CD4-positive, alpha-beta T cell treated with Interleukin-17A for 4 hours (primary cell): ENCODE data around the gene ASTN1.
A peak's percentile ranks its signal among the peaks of the same experiment; 100 is the strongest.

Experiments
- DNase-seq: peaks from one replicate; pipeline ENCODE4 v3.0.0-alpha.2; 2020; ENCODE audit warnings: mixed read lengths

The ASTN1 gene

DNA sequence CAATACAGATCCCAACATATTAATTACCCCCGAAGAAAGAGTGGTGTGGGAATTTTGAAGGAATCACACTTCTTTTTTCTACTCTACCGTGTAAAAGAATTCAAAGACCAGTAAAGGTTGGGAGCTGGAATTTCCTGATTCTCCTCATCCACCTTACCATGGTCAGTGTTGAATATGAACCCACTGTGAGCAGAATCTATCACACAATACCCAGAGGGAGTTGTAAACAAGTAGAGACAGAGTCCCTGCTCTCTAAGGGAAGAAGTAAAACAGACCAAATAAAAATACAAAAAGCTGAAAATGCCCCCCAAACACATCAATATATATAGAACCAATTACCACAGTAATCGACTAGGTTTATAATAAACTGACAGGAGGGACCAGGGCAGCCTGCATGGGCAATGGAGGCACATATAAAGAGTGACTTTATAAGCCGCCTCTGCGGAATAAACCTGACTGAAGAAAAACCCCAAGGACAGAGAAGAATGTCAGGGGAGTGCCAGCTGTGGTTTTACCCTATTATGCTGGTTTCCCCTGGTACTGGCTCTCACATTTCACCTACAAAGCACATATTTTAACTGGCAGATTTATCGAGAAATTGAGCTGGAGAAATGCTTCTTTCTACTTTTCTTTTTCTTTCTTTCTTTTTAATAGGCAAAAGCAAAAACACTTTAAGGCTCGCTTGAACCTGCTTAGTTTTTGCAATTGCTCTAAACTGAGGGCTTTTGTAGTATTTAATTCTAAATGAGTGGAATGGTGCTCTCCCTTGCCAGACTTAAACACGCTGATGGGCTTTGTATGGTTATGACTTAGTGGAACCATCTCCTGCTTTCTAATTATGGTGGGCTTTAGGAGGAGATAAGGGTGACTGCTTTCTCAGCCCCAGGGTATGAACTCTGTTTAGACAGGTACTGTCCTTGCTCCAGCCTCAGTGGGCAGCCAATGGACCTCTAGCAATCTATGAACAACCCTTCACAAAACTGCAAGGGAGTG, 244.8 kb downstream of the ASTN1 start:
- no peak for DNase-seq

DNA sequence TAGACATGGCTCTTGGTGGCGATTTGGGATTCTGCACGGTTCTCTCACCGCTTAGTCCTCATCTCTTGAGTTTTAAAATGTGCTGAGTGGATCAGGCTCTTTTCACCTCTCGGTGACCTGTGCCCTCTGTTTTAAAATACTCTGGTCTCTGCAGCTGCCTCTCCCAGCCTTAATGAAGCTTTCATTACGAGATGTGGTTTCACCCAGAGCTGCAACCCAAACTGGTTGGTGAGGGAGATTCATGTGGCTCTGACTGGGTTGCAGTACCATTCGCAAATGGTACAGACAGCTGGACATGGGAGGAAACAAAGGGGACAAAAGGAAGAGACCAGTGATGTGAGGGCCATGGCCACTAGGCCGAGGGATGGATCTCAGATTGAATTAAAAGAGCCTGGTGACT, 258.9 kb downstream of the ASTN1 start:
- no peak for DNase-seq

DNA sequence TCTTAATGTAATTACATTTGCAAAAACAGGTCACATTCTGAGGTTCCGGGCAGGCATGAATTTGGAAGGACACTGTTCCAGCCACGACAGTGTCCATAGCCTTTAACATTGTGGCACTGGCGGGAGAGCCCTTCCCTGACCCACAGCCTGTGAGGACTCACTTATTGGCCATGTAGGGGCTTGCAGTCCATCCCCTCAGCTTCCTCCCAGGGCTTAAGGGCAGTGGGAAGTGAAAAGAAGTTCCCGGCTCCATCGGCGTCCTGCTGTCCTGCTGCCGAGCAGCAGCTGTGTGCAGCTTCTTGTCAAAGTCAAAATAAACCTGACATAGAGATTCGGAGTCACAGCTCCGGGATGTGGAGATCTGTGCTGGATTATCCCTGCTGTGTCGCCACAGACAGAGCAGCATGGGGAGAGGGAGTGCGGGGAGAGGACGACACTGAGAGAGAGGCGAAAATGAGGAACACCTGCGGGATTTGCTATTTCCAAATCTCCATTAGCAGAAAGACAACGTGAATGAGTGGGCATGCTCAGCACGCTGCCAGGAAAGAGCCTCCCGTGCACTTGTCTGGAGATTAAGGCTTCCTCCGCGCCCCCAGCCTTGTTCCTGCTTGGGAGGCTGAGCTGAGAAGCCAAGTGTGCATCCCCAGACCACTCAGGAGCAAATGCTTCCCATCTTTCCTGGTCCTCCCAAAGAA, 260.3 kb downstream of the ASTN1 start:
- DNase-seq, result no peak

DNA sequence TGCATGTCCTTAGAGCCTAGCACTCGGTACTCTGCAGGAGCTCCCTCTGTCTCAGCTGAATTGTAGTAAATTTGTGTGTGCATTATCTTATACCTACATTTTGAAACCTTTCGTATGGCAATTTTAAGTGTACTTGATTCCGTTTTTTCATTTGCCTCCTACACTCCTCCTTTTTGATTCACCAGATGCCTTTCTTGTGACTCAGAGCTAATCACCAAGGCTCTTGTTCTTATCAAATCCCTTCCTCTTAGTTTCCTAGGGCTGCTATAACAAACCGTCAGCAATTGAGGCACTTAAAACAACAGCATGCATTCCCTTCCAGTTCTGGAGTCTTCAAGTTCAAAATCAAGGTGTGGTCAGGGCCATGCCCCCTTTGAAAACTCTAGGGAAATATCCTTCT, 261.0 kb downstream of the ASTN1 start:
- DNase-seq, result no peak

DNA sequence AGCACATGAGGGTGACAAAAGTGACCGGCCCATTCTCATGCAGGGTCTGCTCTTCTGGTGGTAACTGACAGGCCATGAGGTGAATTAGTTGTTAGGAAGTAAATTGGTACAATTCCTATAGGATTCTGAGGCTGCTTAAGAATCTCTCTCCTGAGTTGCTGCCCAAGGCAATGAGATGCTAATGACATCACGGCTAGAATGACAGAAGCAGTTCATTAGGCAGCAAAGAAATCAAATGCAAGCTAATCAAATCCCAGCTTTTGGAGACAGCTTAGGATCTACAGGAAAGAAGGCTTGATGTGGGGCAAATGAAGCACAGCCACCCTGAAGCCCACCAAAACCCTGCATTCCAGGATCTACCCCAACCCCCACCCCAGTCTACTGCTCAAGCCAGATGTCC, 265.2 kb downstream of the ASTN1 start:
- no peak for DNase-seq

DNA sequence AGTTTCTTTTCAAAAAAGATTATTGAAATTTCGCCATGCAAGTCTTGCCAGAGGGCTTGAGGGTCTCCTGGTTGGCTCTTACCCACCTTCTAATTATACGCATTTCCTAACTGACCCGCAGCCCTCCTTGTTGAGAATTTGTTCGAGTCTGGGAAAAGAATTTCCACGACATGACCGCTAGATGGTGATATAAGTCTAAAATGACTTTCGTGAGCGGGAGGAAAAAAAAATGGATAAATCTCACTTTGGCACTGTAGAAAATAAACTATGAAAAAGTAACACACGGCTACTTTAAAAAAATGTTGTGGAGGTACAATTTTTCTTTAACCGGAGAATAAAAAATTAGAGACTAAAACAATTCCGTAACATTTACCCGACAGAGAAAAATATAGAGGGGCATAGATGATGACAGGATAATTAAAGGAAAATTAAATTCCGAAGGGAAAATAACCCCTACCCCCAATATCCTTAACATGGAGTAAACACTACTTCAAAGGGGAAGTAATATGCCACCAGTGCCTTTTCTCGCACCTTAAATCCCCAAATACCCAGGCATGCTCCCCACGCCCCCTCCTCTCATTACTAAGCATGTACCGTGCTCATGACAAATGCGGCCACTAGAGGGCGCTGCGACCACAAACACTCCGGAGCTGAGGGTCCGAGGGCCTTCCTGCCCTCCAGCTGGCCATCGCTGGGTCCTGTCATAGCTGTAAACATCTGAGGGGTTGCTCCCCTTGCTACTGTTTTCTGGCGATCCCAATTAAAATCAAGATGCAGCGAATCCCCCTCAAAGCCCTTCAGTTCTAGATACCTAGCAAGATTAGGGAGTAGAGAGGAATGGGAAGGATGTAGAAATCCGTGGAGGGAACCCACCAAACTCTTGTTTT, 266.9 kb downstream of the ASTN1 start:
- DNase-seq, result peak; percentile 11

DNA sequence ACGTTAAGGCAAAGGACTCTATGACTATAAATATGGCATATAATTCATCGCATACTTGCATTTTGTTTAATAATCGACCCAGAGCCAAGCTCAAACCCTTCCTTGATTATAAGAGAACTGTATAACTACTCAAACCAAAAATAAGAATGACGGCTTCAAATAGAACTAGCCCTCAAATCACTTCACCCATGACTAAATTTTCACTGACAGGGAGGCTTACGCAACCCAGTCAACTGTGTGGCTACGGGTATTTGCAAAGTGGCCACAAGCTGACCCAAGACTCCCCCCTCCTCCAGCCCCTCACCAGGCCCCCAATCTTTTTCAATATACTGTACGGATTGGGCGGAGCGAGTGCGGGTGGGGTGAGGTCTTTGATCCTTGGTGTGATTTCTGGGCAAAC, 268.3 kb downstream of the ASTN1 start:
- DNase-seq, result no peak

DNA sequence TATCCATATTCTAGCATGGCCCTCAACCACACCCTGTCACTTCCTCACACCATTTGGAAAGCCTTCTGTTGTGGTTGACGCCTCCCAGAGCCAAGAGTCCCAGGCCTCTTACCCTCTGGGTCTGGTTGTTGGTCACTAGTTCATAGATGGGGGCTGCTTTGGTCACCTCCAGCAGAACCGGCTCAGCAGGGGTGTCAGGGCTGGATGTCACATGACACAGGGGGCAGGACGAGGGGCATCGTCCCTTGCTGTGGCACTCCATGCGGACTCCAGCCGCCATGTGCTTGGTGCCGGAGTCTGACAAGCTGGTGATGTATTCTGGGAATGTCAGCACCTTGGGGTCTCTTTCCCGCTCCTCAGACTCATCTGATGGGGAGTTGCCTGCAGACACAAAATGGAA, 270.1 kb downstream of the ASTN1 start:
- DNase-seq, result no peak

DNA sequence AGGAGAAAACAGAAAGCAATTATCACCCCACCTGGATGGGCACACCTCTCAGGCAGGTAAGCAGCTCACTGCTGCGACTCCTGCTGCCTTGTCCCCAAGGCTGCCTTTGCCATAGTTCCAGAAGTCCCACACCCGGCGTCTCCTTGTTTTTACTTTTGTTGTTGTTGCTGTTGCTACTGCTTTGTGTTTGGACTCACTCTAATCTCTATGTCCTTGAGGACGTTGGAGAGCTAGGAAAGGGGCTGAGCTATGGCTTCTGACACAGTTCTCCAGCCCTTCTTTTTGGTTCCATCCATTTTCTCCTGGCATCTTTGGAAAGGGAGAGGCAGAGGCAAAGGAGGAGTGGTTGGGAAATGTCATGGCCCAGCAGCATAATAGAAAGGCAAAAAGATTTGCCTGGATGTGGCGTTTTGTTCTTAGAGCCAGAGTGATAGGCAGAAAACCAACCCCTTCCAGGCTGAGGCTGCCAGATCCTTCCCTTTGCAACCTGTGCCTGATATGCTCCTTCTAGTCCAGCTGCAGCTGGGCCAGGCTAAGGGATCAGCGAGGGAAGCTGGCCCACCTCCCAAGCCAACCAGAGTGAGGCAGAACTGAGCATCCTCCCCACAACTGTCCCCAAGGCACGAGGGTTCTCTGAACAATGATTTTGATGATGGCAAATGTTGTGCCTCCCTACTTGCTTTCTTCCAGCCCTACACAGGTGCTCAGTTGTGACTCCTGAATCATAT, 270.7 kb downstream of the ASTN1 start:
- no peak for DNase-seq

DNA sequence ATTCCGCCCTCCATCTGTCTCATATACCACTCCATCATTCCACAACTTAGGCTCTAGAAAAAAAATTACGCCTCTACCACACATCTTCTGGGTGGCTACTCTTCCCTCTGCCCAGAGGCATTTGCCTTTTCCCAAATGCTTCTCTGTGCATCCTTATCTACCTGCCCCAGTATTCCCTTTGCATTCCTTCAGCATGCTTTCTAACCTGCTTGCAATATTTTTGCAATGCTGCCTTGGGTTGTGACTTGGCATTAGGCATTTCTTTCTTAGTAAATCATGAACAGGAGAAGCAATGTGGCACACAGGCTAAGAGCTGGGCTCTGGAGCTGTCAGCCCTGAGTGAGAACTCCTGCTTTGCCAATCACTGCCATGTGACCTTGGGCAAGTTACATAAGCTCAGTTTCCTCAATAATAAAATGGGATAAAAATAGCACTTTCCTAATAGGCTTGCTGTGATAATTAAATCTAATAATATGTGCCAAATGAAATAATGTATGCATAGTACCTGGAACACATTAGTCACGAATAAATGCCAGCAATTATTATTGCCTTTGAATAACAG, 276.0 kb downstream of the ASTN1 start:
- DNase-seq, result no peak

DNA sequence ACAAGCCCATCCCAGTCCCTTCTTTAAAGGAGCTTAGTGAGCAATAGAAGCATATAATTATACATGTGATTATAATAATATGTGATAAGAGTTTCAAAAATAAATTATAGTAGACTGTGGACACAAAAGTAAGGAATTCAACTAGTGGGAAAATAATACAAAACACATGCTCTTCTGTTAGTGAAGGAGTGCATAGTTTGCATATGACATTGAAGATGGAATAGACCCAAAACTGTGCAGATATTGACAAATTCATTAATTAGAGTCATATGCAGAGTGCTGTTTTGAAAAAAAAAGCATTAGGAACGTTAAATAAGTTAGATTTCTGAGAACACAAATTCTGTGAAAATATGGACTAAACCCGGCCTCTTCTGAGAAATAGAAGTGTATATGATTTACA, 278.8 kb downstream of the ASTN1 start:
- DNase-seq, result no peak

DNA sequence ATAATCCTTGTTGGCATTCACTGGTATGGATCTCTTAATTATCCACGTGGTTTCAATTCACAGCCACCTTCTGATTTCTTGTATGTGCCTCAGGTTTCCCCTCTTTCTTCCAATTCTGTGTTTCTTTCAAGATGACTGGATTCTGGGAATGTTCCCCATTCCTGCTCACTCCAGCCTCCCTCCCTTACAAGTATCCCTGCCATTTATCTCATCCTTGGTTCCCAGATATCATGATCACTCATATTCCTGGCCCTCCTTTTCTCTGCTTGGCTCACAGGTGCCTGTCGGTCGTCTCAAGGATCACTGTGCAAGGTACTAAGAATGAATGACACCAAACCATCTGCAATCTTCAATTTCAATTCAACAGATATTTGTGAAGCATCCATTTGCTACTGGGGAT, 279.2 kb downstream of the ASTN1 start:
- no peak for DNase-seq

DNA sequence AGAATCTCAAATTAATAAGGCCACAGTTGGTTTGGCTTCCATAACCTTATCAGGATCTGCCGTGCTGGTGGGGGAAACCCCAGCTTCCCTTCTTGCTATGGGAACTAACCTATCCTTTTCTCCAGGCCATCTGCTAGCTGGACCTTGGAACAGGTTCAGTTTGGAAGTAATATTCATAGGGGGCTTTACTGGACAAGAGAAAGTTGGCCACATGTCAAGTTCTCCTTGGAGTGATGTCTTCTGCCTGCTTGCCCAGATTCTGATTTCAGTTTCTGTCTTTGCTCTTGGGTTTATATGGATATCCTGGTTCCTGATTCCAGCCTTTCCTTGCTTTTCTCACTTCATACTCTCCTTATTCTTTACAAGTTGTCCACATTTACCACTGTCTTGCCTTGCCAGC, 279.6 kb downstream of the ASTN1 start:
- no peak for DNase-seq

DNA sequence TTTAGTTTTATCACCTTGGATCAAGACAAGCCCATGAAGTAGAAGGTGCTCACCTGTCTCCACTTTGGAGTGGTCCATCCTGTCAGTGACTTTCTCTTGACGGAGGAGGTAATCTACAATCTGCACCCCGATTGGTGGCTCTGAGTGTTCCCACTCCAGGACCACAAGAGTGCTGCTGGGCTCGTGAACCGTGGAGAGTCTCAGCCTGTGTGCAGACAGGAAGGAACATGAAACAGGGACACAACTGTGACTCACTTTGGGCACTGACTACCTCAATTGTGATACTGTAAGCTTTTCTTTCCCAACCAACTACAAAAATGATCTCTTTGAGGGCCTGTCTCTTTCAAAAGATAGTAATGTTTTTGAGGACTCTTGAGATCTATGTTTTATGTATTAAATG, 280.2 kb downstream of the ASTN1 start:
- no peak for DNase-seq

DNA sequence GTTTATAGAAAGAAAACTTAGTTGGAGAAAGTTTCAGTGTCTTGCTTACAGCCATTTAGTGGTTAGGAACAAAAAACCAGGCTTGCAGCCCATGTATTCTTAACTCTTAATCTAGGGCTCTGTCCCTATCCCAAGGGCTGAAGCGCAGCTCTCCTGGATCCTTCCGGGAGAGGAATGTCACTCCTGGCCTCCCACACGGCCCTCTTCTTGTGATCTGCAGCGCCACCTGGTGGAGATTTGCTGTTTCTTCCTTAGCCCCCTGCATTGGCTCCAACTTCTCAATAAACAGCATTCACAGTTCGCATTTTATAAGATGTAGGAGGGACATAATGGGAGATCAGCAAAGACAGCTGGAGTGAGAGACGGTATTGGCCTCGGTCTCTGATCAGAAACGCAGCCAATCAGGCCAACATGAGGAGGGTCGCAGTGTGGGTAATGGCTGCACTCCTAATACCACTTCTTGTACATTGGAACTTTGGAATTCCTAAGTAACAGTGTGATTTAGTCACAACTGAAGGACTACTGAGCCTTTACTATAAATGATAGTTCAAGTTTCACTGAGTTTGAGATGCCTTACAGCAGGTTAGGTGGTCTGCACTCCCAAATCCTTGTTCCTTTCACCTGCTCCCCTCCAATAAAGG, 283.4 kb downstream of the ASTN1 start:
- DNase-seq, result peak; percentile 35

DNA sequence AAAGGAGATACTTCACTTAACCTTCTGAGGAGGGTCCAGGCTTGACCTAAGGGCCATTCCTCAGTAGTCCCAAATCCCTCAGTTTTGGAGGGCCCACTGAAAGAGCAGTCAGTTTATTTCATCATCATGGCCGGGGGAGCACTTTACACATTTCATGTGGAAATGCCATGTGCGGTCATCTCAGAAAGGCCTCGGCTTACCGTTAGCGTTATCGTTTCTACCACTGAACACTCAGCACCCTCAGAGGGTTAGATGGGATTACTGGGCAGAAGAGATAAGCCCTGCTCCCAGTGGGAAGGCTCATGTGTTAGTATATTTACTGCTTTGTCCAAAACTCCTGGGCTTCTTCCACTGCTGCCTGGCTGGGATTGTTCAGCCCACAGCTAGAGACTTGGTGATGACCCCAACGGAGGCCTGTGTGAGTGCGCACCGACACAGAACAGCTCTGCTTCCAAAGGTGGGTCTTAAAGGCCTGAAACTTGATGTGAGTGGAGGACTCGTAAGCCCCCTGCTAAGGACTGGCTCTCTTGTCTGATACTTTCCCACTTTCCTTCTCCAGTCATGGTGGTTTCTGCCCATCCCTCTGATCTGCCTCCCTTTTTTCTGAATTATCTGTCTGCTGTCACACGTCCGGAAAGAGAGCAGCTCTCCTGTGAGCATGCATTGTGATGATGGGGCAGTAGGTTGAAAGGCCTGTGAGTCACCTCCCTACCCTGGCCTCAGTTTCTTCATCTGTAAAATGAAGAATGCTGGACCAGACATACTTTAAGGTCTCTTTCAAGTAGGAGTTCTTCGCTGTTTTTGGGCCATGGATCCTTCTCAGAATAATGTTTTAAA, 284.5 kb downstream of the ASTN1 start:
- no peak for DNase-seq

DNA sequence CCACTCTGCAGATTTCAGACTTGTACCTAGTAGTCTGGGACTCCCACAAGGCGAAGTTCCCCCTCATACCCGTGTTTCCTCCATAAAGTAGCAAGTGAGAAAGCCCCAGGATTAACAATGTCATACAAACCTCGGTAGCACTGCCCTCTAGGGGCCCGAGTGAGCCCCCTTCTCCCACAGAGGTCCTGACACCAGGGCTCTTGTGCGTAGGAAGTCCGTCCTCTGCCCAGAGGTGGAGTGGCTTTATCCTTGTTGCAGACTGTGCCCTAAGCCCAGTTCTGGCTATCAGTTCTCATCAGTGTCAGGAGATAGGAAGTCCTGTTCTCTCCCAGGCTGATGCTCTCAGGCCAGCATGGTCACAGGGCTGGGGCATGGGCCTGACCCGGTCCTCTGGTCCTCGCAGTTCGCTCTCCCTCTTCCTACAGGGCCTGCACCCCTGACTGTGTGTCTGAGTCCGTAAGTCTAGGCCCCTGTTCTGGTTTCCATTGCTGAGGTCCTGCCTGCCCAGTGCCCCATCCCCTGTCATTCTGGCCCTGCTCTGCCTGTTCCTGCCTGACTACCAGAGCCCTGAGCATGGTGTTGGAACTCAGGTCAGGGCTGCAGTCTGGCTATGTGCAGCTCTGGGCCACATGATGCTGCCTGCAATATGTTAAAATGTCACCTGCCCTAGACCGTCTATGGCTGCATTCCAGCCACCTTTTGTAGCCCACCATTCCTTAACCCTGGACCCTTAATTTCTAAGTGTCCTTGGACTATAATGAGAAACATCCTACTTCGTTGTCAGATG, 285.6 kb downstream of the ASTN1 start:
- DNase-seq, result no peak

DNA sequence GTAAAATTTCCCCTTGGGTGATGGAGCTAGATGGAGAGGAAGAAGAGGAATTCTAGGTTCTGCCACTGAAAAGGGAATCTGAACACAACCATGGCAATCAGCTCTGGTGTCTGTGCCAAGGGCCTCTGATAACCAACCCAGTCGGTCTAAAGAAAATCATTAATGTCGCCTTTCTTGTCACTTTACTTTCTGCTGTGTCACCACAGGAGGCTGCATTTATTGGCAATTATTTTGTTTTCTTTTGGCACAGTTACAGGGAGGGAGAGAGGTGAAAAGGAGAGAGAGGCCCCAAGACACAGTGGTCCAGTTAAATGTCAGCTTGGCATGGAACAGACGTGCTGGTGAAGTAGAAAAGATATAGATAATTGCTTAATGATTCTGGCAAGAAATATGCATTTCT, 287.0 kb downstream of the ASTN1 start:
- DNase-seq, result no peak

DNA sequence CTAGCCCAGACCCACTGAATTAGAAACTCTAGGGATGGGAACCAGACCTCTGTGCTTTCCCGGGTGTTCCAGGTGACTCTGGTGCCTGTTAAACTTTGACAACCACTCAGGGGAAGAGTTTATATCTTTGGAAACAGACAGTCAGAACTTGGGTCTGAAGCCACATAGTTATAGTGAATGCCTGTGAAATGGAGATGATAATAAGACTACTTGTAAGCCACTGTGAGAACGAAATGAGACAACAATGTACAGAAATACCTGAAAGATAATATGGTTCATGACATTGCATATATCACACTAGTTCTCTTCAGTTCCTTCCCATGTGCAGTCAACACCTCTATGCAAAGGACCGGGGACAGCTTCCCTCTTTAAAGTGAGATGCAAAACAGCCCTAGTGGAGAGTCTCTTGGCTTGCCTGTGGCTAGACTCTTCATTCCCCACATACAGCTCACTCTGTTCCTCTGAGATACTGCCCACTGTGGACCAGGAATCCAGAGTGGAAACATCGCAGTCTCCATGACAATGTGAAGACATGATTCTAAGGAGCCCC, 287.5 kb downstream of the ASTN1 start:
- no peak for DNase-seq

DNA sequence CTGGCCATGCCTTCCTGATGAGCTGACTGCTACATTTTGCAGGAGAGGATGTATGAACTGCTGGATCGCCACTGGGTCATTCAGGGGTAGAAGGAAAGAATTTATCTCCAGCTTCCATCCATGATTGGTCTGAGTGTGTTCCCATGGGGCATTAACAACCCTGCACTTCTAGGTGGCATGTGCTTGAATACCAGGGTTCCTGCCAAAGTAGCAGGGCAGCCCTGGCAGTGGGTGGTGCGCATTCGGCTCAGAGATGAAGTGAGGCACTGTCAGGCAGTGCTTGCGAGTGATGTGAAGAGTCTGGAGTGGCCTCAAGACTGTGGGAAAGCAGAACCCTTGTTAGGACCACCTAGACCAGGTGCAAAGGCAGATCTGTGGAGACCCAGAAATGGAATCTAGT, 294.9 kb downstream of the ASTN1 start:
- no peak for DNase-seq
